Vagina (tissue), 2 donors: ENCODE results near the gene MACROD2. TPM values are rescaled to one million over a fixed set of nuclear protein-coding genes. Genes with fewer than 3 reads are reported as not detected.

Experiments
- DNase-seq, 2 donors: peaks; one replicate each; pipeline ENCODE4 v3.0.0-alpha.2; 2017; ENCODE audit errors: extremely low spot score in 2 of 2
- H3K27ac ChIP-seq: fragments of 200-600 bp; sonication (generic); one replicate; pipeline ENCODE4 v1.5.1; 2019
- H3K27me3 ChIP-seq: fragments of 200-600 bp; sonication (generic); one replicate; pipeline ENCODE4 v1.5.1; 2019
- H3K36me3 ChIP-seq, 2 donors: fragments of 200-600 bp; sonication (generic); one replicate each; pipeline ENCODE4 v1.5.1; 2017 to 2019
- H3K4me1 ChIP-seq: fragments of 200-600 bp; sonication (generic); one replicate; pipeline ENCODE4 v1.5.1; 2019
- H3K4me3 ChIP-seq, 2 donors: fragments of 200-600 bp; sonication (generic); 1 replicate in 1 of 2; 2 replicates in 1 of 2; pipeline ENCODE4 v1.5.1; 2016 to 2019
- H3K9me3 ChIP-seq: fragments of 200-600 bp; sonication (generic); one replicate; pipeline ENCODE4 v1.5.1; 2019
- POLR2A ChIP-seq, 2 donors: fragments of 450-650 bp; IDR thresholded peaks; one replicate each; pipeline ENCODE4 v1.6.1; 2017; ENCODE audit warnings: antibody characterized with exemption in 2 of 2, mild to moderate bottlenecking in 2 of 2, moderate library complexity in 2 of 2
- POLR2AphosphoS5 ChIP-seq, 2 donors: sonication (generic); formaldehyde crosslinking; IDR thresholded peaks; one replicate each; pipeline ENCODE4 v1.9.0; 2017; ENCODE audit warnings: antibody characterized with exemption in 2 of 2, mild to moderate bottlenecking in 2 of 2, low read depth in 1 of 2; ENCODE audit not compliant: insufficient read depth in 1 of 2
- intact Hi-C: fragments of 100-400 bp; cut with DNase I; formaldehyde crosslinking; loops from one replicate; pipeline ENCODE4 v1.15.1; 2023
- total RNA-seq: library from RNA; depleted of rRNA; stranded (reverse); fragments of >200 nt; gene quantifications from one replicate; pipeline ENCODE4 v1.2.3, GENCODE V29; 2016
- TF ChIP-seq, protein P1 (sequence below), 3 experiments: fragments of 450-650 bp in 2 of 3; fragments of 200-600 bp in 1 of 3; sonication (generic) in 1 of 3; IDR thresholded peaks; one replicate each; pipeline ENCODE4 v1.5.1; 2017 to 2019; ENCODE audit warnings: antibody characterized with exemption in 3 of 3, mild to moderate bottlenecking in 2 of 3, moderate library complexity in 2 of 3

The MACROD2 gene
- total RNA-seq, 1 donor from 2014 or later = 12.5 TPM

DNA sequence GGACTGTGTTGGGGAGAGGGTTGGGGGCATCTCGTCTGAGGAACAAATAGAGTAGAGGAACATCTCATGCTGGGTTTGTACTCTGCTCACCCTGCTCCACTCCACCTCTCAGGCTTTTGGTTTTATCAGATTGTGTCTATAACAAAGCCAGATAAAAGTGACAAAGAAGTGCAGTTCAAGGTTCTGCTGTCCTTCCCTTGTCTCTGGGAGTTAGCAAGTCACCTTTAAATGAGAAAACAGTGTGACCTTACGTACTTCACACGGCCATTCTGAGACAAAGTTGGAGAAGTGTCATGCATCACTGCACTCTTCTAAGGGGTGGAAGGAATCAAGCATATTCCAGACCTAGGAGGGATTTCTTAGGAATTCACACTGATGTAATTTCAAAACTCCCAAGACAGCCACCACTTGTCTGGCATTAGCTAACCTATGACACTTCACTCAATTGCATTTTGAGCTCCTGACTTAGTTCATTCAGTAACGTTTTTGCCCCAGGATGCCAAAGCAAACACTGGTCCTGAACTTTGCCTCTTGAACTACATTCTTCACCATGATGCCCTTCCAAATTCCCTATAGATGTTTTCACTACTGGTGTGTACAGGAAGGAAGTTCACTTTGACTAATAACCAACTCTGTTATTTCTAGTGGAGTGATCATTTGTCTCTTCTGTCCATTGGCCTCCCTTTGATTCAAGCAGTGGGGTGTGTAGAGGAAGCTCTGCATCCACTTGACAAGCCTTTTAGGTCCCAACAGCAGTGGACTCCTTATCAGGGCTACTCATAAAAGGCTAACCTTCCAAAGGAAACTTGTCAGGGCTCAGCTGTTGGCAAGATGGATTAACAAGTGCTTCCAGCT is 989.7 kb downstream of the MACROD2 start:
- Histone ChIP-seq H3K4me3 (no peak overlapping the region), H3K27ac (no peak overlapping the region), H3K4me1 (no peaks in the 10 kb centered on the region), H3K27me3 (no peaks in the 10 kb centered on the region), H3K36me3 (no peaks in the 10 kb centered on the region), H3K9me3 (no peaks in the 10 kb centered on the region)
- no peak for DNase-seq
- TF ChIP-seq, protein P1, sequence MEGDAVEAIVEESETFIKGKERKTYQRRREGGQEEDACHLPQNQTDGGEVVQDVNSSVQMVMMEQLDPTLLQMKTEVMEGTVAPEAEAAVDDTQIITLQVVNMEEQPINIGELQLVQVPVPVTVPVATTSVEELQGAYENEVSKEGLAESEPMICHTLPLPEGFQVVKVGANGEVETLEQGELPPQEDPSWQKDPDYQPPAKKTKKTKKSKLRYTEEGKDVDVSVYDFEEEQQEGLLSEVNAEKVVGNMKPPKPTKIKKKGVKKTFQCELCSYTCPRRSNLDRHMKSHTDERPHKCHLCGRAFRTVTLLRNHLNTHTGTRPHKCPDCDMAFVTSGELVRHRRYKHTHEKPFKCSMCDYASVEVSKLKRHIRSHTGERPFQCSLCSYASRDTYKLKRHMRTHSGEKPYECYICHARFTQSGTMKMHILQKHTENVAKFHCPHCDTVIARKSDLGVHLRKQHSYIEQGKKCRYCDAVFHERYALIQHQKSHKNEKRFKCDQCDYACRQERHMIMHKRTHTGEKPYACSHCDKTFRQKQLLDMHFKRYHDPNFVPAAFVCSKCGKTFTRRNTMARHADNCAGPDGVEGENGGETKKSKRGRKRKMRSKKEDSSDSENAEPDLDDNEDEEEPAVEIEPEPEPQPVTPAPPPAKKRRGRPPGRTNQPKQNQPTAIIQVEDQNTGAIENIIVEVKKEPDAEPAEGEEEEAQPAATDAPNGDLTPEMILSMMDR (IDR thresholded peaks at IDR 0.05) = no peak
- TF ChIP-seq POLR2AphosphoS5 (IDR thresholded peaks at IDR 0.05; ENCODE audit: insufficient read depth in 1 of 2, low read depth in 1 of 2) (no peak), POLR2A (IDR thresholded peaks at IDR 0.05) (no peak)
- intact Hi-C loops = no loop called here

DNA sequence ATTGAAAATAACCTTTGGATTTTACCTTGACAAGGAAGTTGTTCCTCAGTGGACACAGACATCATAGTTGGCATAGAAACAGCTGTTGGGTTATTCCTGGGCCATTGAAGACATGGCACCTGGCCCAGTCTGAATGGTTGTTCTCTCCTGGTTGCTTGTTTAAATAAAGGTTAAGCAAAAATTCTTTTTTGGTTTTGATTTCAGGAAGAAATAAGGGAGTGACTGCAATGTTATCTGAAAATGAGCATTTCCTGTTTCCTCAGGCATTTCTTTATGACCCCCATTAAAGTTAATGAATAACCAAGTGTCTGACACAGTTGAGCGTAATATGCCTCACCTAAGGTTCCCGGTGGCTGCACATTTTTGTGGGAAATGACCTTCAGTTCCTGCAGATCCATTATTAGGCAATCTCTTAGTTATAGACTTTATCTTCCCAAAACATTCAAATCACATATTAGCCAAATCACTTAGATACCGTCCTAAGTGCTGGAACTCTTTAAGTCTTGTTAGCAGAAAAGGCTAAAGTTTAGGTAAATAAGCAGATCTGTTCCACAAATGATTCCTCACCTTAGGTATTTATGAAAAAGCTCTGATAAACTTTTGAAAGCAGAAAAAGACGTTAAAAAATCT is 990.8 kb downstream of the MACROD2 start:
- Histone ChIP-seq H3K4me3 (no peak overlapping the region), H3K36me3 (no peaks in the 10 kb centered on the region), H3K27ac (no peak overlapping the region), H3K9me3 (no peaks in the 10 kb centered on the region), H3K27me3 (no peaks in the 10 kb centered on the region), H3K4me1 (no peaks in the 10 kb centered on the region)
- TF ChIP-seq POLR2A (IDR thresholded peaks at IDR 0.05) (no peak), POLR2AphosphoS5 (IDR thresholded peaks at IDR 0.05; ENCODE audit: insufficient read depth in 1 of 2, low read depth in 1 of 2) (no peak)
- TF ChIP-seq, protein P1 (IDR thresholded peaks at IDR 0.05) = no peak
- no peak for DNase-seq
- intact Hi-C loops = no loop called here

DNA sequence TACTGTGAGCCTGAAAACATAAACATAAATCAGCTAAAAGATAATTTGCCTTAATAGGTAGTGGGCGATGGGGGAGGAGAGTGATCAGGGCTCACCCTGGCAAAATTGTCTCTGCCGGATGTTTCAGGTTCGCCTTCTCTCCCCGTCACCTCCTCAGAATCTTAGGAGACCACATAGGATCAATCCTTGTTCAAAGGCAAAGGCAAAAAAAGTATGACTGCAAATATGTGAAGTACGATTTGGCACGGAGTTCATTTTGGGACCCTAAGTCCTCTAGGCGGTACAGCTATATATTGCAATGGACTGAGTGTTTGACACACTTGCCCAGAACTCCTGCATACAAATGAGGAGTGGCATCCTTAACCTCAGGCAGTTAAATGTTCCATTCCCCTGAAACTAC is 991.3 kb downstream of the MACROD2 start:
- Histone ChIP-seq H3K4me3 (no peak overlapping the region), H3K27ac (no peak overlapping the region), H3K27me3 (no peaks in the 10 kb centered on the region), H3K4me1 (no peaks in the 10 kb centered on the region), H3K36me3 (no peaks in the 10 kb centered on the region), H3K9me3 (no peaks in the 10 kb centered on the region)
- intact Hi-C loops = no loop called here
- TF ChIP-seq POLR2A (IDR thresholded peaks at IDR 0.05) (no peak), POLR2AphosphoS5 (IDR thresholded peaks at IDR 0.05; ENCODE audit: insufficient read depth in 1 of 2, low read depth in 1 of 2) (no peak)
- TF ChIP-seq, protein P1 (IDR thresholded peaks at IDR 0.05) = no peak
- DNase-seq = no peak

DNA sequence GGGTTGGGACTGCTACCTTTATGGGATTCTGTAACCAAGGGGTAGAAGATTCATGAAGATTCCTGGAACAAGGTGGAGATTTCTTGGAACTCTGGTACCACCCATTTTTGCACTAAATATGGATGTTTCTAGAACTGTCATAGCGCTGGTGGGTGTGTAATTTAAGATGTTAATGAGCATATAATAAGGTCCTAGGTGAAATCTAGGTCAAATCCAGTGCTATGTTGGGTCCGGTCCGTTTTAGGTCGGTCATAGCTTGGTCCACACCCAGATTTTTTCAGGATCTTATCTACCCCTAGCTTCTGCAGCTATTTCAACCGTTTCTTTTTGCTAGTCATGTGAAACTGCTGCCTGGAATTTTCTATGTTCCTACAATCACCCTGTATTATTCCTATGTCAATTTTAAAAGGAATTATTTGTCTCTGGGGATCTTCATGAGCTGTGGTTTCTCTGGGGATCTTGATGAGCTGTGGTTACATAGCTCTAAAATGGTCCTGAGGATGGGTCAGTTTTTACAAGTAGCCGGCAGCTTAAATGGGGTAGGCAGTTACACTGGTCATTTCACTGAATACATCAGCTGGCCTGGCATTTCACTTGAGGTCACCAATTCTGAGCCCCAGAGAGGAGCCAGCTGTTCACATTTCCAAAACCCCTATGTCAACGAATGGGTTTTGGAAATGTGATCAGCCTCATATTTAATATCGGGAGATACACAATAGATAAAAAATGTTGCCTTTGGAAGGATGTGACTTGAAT is 994.4 kb downstream of the MACROD2 start:
- H3K4me3 ChIP-seq = no peak overlapping the region
- no peaks in the 10 kb centered on the region for H3K4me1 ChIP-seq
- TF ChIP-seq POLR2A (IDR thresholded peaks at IDR 0.05) (no peak), POLR2AphosphoS5 (IDR thresholded peaks at IDR 0.05; ENCODE audit: insufficient read depth in 1 of 2, low read depth in 1 of 2) (no peak)
- TF ChIP-seq, protein P1 (IDR thresholded peaks at IDR 0.05) = no peak
- H3K36me3 ChIP-seq = no peaks in the 10 kb centered on the region
- H3K9me3 ChIP-seq = no peaks in the 10 kb centered on the region
- no peak for DNase-seq
- H3K27me3 ChIP-seq = no peaks in the 10 kb centered on the region
- intact Hi-C loops = no loop called here
- H3K27ac ChIP-seq = no peak overlapping the region
